Skeletal muscle cell (primary cell): ENCODE measurements around the gene SLC5A5.
A peak's percentile ranks its signal among the peaks of the same experiment; 100 is the strongest.
"Not testable (repeated sequence)": the region's sequence is repeated elsewhere in the genome, so short reads cannot be mapped to it uniquely, and the experiment has no call there.

Source experiments
- DNase-seq: peaks from one replicate; pipeline ENCODE4 v3.0.0-alpha.2; 2010; ENCODE audit warnings: low read depth
- H3K4me3 ChIP-seq: 2 replicates; pipeline ENCODE4 v1.5.1; 2011; ENCODE audit warnings: low read depth, mild to moderate bottlenecking, control low read depth, low read length, moderate library complexity

The SLC5A5 gene

DNA sequence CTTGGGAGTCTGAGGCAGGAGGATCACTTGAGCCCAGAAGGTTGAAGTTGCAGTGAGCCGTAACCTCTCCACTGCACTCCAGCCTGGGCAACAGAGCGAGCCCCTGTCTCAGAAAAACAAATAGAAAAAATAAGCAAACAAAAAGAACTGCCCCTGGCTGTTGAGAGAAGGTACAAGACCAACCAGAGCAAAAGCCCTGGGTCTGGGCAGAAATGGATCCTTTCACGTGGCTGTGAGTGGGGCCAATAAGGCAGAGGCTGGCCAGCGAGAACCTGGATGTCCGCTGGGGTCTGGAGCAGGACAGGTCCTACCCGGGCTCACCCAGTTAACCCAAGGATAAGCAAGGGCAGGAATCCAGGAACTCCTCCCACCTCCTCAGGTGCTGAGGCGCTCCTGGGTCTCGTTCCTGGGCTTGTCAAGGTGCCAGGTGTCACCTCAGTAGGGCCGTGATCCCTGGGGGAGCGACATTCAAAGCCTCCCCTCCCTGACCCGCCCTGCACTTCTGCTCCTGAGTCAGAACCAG, 4.7 kb upstream of the SLC5A5 start:
- no peak overlapping the region for H3K4me3 ChIP-seq
- DNase-seq: no peak

- DNase-seq: no peak
- no peak overlapping the region for H3K4me3 ChIP-seq
Observed at GRCh38 chr19:17868669-17869068, 3.1 kb upstream of the SLC5A5 start.

DNA sequence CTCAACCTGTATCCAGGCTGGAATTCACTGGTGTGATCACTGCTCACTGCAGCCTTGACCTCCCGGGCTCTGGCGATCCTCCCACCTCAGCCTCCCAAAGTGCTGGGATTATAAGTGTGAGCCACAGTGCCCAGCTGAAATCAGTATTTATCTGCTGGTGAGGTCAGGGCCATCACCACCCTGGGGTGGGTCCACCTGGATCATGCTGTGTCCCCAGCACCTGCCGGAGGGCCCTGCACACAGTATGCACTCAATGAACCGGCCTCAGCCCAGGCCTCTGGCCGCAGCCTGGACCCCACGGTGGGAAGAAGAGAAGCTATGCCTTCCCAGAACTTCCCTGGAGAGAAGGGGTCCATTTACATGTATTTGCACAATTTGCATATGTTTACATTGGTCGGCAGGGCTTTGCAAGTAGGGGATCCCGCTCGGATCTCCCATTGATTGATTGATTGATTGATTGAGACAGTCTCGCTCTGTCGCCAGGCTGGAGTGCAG, 2.6 kb upstream of the SLC5A5 start:
- no peak for DNase-seq

DNA sequence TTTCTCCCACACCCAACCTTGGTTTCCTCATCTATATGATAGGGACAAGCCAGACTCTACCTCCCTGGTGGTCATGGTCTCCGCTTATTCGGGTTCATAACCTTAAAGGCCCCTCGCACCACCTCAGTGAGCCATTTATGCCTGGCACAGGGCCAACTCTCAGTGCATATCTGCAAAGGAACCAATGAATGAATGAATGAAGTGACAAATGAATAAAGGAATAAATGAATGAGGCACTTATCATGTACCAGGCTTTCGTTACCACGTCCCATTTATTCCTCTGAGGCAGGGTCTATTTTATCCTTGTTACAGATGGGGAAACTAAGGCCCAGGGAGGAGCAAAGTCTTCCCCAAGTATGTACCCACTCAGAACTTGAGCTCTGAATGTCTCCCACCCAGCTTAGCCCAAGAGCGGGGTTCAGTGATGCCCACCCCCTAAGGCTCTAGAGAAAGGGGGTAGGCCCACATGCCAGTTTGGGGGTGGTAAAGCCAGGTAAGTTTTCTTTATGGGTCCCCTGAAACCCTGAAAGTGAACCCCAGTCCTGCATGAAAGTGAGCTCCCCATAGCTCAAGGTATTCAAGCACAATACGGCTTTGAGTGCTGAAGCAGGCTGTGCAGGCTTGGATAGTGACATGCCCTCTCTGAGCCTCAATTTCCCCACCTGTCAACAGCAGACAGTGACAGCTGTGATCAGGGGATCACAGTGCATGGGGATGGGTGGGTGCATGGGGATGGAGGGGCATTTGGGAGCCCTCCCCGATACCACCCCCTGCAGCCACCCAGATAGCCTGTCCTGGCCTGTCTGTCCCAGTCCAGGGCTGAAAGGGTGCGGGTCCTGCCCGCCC, 490 bp upstream of the SLC5A5 start:
- no peak overlapping the region for H3K4me3 ChIP-seq
- DNase-seq: no peak

More for the DNA sequence above, 2.6 kb upstream of the SLC5A5 start:
- no peak overlapping the region for H3K4me3 ChIP-seq

GRCh38 chr19:17872251-17873001, 681 bp downstream of the SLC5A5 start:
- no peak overlapping the region for H3K4me3 ChIP-seq
- DNase-seq: no peak

- no peak overlapping the region for H3K4me3 ChIP-seq
- DNase-seq: no peak
Observed at GRCh38 chr19:17873786-17874757, 2.3 kb downstream of the SLC5A5 start.

- H3K4me3 ChIP-seq: no peak overlapping the region
- DNase-seq: no peak
Observed at GRCh38 chr19:17874758-17875135, 3.0 kb downstream of the SLC5A5 start.

DNA sequence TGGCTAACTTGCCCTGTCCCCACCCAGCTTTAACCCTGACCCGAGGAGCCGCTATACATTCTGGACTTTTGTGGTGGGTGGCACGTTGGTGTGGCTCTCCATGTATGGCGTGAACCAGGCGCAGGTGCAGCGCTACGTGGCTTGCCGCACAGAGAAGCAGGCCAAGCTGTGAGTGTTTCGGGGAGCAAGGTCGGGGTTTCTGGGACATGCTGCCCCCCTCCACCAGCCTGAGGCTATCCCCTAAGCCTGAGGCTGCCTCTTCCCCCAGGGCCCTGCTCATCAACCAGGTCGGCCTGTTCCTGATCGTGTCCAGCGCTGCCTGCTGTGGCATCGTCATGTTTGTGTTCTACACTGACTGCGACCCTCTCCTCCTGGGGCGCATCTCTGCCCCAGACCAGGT, 6.0 kb downstream of the SLC5A5 start:
- H3K4me3 ChIP-seq: no peak overlapping the region
- DNase-seq: no peak

DNA sequence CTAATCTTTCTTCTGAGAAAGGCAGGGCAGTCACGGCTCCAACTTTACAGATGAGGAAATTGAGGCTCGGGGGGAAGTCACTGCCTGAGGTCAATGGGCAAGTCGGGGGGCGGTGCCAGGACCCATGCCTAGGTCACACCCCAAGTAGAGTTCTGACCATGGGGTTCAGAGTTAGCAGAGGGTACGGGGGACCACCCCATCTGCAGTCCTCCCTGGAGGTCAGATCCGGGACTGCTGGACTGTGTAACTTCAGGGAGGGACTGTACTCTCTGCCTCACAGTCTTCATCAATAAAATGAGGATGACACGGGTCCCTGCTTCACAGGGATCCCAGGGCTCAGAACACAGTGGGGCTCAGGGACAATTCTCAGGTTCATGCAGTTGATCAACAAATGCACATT, 7.7 kb downstream of the SLC5A5 start:
- DNase-seq: no peak
- no peak overlapping the region for H3K4me3 ChIP-seq

DNA sequence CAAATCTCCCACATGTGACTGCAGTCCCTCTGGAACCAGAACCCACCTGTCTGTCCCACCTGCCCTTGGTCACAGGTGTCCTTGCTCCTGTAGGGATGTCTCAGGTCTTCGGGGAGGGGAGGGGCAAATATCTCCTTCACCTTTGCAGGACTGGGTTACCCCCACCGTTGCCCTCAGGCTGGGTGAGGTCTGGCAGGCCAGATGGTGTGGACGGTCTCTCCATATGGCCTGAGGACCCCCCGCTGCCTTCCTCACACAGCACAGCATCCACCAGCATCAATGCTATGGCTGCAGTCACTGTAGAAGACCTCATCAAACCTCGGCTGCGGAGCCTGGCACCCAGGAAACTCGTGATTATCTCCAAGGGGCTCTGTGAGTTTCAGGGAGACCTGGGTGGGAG, 10.0 kb downstream of the SLC5A5 start:
- DNase-seq: no peak

GRCh38 chr19:17883627-17884410, 12.1 kb downstream of the SLC5A5 start:
- no peak for DNase-seq
- H3K4me3 ChIP-seq: no peak overlapping the region

More for the DNA sequence above, 10.0 kb downstream of the SLC5A5 start:
- no peak overlapping the region for H3K4me3 ChIP-seq

DNA sequence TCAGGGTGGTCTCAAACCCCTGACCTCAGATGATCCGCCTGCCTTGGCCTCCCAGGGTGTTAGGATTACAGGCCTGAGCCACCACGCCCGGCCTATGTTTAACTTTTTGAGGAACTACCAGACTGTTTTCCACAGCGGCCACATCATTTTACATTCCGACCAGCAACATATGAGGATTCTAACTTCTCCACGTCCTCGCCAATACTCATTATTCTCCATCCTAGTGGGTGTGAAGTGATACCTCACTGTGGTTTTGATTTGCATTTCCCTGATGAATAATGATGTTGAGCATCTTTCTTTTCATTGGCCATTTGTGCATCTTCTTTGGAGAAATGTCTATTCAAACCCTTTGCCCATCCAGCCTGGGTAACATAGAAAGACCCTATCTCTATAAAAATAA, 14.8 kb downstream of the SLC5A5 start:
- no peak overlapping the region for H3K4me3 ChIP-seq
- no peak for DNase-seq

- not testable (repeated sequence) for DNase-seq, H3K4me3 ChIP-seq
Observed at GRCh38 chr19:17887221-17887620, 15.5 kb downstream of the SLC5A5 start.

DNA sequence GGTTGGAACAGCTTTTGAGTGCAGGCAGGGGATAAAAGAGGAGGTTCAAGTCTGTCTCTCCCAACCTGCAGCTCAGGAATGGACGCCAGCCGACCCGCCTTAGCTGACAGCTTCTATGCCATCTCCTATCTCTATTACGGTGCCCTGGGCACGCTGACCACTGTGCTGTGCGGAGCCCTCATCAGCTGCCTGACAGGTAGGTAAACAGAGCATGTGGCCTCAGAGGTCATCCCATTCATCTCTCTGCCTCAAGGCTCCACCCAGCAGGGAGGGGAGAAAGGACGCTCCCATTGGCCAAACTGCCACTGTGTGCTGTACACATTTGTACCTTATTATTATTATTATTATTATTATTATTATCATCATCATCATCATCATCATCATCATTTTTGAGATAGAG, 16.5 kb downstream of the SLC5A5 start:
- H3K4me3 ChIP-seq: no peak overlapping the region
- no peak for DNase-seq

GRCh38 chr19:17889609-17890214, 18.0 kb downstream of the SLC5A5 start:
- H3K4me3 ChIP-seq: no peak overlapping the region
- DNase-seq: peak; percentile 5

DNA sequence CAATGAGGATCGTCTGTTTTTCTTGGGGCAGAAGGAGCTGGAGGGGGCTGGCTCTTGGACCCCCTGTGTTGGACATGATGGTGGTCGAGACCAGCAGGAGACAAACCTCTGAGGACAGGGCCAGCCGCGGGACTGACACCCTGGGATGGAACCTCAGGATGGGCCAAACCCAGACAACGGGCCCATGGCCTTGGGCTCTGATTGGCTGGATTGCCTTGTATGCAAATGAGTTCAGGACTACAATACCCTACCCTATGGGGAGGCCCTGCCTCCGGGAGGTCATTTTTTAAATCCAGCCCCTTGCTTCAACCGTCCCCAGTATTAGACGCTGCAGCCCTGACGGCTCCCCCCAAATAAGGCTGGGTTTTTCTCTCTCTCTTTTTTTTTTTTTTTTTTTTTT, 22.0 kb downstream of the SLC5A5 start:
- no peak overlapping the region for H3K4me3 ChIP-seq
- no peak for DNase-seq

GRCh38 chr19:17902701-17903100, 31.0 kb downstream of the SLC5A5 start:
- DNase-seq: peak; percentile 28
- H3K4me3 ChIP-seq: no peak overlapping the region

GRCh38 chr19:17908244-17908643, 36.5 kb downstream of the SLC5A5 start:
- H3K4me3 ChIP-seq: no peak overlapping the region
- no peak for DNase-seq
